HepG2 (cell line): ENCODE results near the gene SMCHD1. TPM values are rescaled to one million over a fixed set of nuclear protein-coding genes. Genes with fewer than 3 reads are reported as not detected.
A peak's percentile ranks its signal among the peaks of the same experiment; 100 is the strongest.

Experiments
- ARNT ChIP-seq: fragments of 450-650 bp; IDR thresholded peaks from 2 replicates; pipeline ENCODE4 v1.6.1; 2017
- CBX1 ChIP-seq: IDR thresholded peaks from one replicate; pipeline ENCODE4 v1.6.1; 2016; ENCODE audit warnings: antibody characterized with exemption, low read depth
- ESRRA ChIP-seq: sonication (generic); formaldehyde crosslinking; IDR thresholded peaks from 2 replicates; pipeline ENCODE4 v1.5.1; 2020; ENCODE audit warnings: mild to moderate bottlenecking, low read depth, missing genetic modification reagents
- ETV5 ChIP-seq: IDR thresholded peaks from 2 replicates; pipeline ENCODE4 v1.6.1; 2018; ENCODE audit warnings: missing biosample characterization, missing genetic modification reagents, inconsistent platforms, borderline replicate concordance
- FOSL2 ChIP-seq: sonication (generic); formaldehyde crosslinking; IDR thresholded peaks from 2 replicates; pipeline ENCODE4 v1.4.0; 2020; ENCODE audit warnings: missing genetic modification reagents
- FUBP1 ChIP-seq: sonication (generic); formaldehyde crosslinking; IDR thresholded peaks from 2 replicates; pipeline ENCODE4 v1.5.1; 2020; ENCODE audit warnings: missing genetic modification reagents, mild to moderate bottlenecking, borderline replicate concordance
- MEIS1 ChIP-seq: sonication (generic); formaldehyde crosslinking; IDR thresholded peaks from 2 replicates; pipeline ENCODE4 v1.9.0; 2021; ENCODE audit warnings: mild to moderate bottlenecking, missing genetic modification reagents, moderate library complexity, borderline replicate concordance
- MTA3 ChIP-seq: sonication (generic); formaldehyde crosslinking; IDR thresholded peaks from 2 replicates; pipeline ENCODE4 v1.4.0; 2020; ENCODE audit warnings: missing genetic modification reagents
- NBN ChIP-seq: fragments of 450-650 bp; conservative IDR thresholded peaks from 2 replicates; pipeline ENCODE4 v1.6.1; 2017
- SNAPC2 ChIP-seq: sonication (generic); formaldehyde crosslinking; IDR thresholded peaks from 2 replicates; pipeline ENCODE4 v1.8.1; 2022; ENCODE audit warnings: mild to moderate bottlenecking, missing genetic modification reagents
- ZBTB8A ChIP-seq: sonication (generic); formaldehyde crosslinking; IDR thresholded peaks from 2 replicates; pipeline ENCODE4 v1.4.0; 2020; ENCODE audit warnings: mild to moderate bottlenecking, low read depth, missing genetic modification reagents, borderline replicate concordance
- ZNF407 ChIP-seq: sonication (generic); formaldehyde crosslinking; IDR thresholded peaks from one replicate; pipeline ENCODE4 v1.5.1; 2020; ENCODE audit warnings: mild to moderate bottlenecking, missing genetic modification reagents; ENCODE audit errors: not compliant biosample characterization
- polyA plus RNA-seq, 8 experiments: library from polyadenylated mRNA; depleted of rRNA in 3 of 8; stranded (reverse) in 7 of 8; unstranded in 1 of 8; fragments of >200 nt; fragmentation: Illumina TruSeq in 4 of 8; extraction: Trizol in 4 of 8; gene quantifications; 2 replicates each; pipeline versions ENCODE4 v1.2.1 to v1.2.3, GENCODE V29; 2011 to 2016; ENCODE audit warnings: low read depth in 4 of 8, missing spikeins in 1 of 8, mixed read lengths in 1 of 8; ENCODE audit not compliant: insufficient read depth in 1 of 8
- total RNA-seq, 5 experiments: library from RNA; depleted of rRNA; stranded (reverse); fragments of >200 nt; fragmentation: Illumina TruSeq; extraction: Trizol; gene quantifications; 2 replicates each; pipeline ENCODE4 v1.2.3, GENCODE V29; 2016; ENCODE audit warnings: low read depth in 1 of 5
- TF ChIP-seq, protein P1 (sequence below): sonication (generic); formaldehyde crosslinking; conservative IDR thresholded peaks from 2 replicates; pipeline ENCODE4 v1.4.0; 2020; ENCODE audit warnings: missing genetic modification reagents
- TF ChIP-seq, protein P2 (sequence below): sonication (generic); formaldehyde crosslinking; IDR thresholded peaks from 2 replicates; pipeline ENCODE4 v1.4.0; 2020; ENCODE audit warnings: missing genetic modification reagents

Gene SMCHD1
- total and polyA plus RNA-seq, 2 of the 13 experiments (the other 11 are each of a cell fraction or from before 2014, with no cell fraction given), result 21.4 to 93.6 TPM

DNA sequence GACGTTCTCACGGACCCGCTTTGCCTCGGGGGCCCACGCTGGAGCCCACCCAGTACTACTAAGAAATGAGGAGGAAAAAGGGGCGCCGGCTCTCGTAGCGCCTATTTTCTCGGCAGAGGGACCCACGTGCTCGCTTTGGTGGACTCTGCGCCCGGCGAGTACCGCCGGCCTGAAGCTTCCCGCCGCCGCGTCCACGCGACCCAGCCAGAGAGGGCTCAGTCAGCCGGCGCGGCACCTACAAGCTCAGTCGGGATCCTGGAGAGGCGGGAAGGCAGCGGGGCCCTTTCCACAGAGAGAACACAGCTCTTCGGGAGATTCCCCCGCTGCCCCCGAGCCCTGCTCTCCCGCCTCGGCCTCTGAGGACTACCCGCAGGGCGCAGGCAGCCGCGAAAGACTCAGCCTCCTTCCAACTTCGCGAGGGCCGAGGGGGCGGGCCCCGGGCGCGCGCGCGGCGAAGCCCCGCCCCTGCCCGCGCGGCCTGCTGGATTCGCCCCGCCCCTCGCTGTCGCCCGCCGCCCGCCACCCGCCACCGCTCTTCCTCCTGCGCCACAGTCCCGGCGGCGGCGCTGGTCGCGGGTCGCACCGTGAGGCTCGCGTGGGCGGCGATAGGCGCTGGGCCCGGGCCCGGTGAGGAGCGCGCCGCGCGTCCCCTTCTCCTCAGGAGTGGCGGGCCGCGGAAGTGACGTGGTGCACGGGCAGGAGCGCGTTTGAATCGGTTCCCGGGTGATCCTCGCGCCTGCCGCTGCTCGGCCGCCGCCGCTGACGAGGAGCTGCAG, at the start of gene SMCHD1 (continued):
- TF ChIP-seq, protein P1, sequence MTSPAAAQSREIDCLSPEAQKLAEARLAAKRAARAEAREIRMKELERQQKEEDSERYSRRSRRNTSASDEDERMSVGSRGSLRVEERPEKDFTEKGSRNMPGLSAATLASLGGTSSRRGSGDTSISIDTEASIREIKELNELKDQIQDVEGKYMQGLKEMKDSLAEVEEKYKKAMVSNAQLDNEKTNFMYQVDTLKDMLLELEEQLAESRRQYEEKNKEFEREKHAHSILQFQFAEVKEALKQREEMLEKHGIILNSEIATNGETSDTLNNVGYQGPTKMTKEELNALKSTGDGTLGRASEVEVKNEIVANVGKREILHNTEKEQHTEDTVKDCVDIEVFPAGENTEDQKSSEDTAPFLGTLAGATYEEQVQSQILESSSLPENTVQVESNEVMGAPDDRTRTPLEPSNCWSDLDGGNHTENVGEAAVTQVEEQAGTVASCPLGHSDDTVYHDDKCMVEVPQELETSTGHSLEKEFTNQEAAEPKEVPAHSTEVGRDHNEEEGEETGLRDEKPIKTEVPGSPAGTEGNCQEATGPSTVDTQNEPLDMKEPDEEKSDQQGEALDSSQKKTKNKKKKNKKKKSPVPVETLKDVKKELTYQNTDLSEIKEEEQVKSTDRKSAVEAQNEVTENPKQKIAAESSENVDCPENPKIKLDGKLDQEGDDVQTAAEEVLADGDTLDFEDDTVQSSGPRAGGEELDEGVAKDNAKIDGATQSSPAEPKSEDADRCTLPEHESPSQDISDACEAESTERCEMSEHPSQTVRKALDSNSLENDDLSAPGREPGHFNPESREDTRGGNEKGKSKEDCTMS (CRISPR knock-in tag), result no peak
- TF ChIP-seq ESRRA (CRISPR knock-in tag), result 0 out of 2 replicates have a peak, but pooled peaks have one; percentile 58
- TF ChIP-seq ZBTB8A (CRISPR knock-in tag), result no peak
- TF ChIP-seq FOSL2 (CRISPR knock-in tag), result peak; percentile 27
- TF ChIP-seq CBX1, result no peak
- TF ChIP-seq MTA3 (CRISPR knock-in tag), result no peak
- no peak; the same call in 1 of the 2 replicates for TF ChIP-seq SNAPC2 (CRISPR knock-in tag)
- no peak for TF ChIP-seq NBN
- TF ChIP-seq FUBP1 (CRISPR knock-in tag), result no peak
- TF ChIP-seq ETV5, result peak; percentile 18
- no peak for TF ChIP-seq ARNT
- TF ChIP-seq, protein P2, sequence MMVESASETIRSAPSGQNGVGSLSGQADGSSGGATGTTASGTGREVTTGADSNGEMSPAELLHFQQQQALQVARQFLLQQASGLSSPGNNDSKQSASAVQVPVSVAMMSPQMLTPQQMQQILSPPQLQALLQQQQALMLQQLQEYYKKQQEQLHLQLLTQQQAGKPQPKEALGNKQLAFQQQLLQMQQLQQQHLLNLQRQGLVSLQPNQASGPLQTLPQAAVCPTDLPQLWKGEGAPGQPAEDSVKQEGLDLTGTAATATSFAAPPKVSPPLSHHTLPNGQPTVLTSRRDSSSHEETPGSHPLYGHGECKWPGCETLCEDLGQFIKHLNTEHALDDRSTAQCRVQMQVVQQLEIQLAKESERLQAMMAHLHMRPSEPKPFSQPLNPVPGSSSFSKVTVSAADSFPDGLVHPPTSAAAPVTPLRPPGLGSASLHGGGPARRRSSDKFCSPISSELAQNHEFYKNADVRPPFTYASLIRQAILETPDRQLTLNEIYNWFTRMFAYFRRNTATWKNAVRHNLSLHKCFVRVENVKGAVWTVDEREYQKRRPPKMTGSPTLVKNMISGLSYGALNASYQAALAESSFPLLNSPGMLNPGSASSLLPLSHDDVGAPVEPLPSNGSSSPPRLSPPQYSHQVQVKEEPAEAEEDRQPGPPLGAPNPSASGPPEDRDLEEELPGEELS (CRISPR knock-in tag), result 0 out of 2 replicates have a peak, but pooled peaks have one; percentile 18
- peak; percentile 59 for TF ChIP-seq ZNF407 (CRISPR knock-in tag)
- peak; percentile 52; the same call in 1 of the 2 replicates for TF ChIP-seq MEIS1 (CRISPR knock-in tag)
